Ishikawa (cell line): Measurements from ENCODE around the gene SLC9A9.

ENCODE experiments used
- CEBPB ChIP-seq: IDR thresholded peaks from 2 replicates; pipeline ENCODE4 v1.6.1; 2012
- USF1 ChIP-seq: IDR thresholded peaks from 2 replicates; pipeline ENCODE4 v1.6.1; 2012

DNA sequence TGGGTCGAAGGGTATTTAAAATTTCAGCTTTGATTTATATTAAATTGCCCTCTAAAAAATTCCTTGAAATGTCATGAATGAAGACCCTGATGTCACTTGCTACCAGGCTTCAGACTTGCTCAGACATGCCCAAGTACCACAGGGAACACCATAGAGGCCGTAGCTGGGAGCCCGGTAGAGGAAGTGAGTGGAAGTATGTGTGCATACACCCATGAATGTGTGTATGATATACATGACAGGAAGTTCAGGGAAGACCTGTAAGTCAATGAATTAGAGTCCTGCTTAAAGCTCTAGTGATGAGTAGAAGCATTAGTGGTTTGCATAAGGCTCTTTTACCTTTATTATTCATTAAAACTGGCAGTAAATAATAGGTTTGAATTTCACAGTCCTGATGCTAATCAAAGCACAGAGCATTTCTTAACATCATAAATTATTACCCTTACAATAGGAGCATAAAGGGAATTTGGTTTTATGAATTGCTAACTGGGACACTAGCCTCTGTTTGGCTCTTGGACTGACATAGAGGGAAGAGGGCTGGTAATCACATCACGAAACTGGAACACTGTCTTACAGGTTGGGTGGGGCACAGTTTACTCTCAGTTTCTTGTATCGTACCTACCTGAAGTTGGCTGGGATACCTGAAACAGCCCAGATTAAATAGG, 584.3 kb downstream of the SLC9A9 start:
- TF ChIP-seq USF1, result no peak
- no peak for TF ChIP-seq CEBPB
